Caco-2 (cell line): ENCODE data around the gene PPP2R2D. TPM values are rescaled to one million over a fixed set of nuclear protein-coding genes. Genes with fewer than 3 reads are reported as not detected.

Source experiments
- BruUV-seq: library from RNA; stranded (reverse); fragments of 400-500 nt; replicated peaks from 2 replicates; lab custom pipeline; 2021; lab: Mats Ljungman, UMichigan
- CTCF ChIA-PET: fragments of 300-600 bp; sonication (Branson Sonifier 250); formaldehyde crosslinking; loops from one replicate; lab custom pipeline; 2022; ENCODE audit warnings: antibody characterized with exemption; lab: Charles Lee
- POLR2A ChIA-PET: fragments of 300-600 bp; sonication (Branson Sonifier 250); formaldehyde crosslinking; loops from one replicate; lab custom pipeline; 2022; ENCODE audit warnings: antibody characterized with exemption; lab: Charles Lee
- DNase-seq, 2 experiments: peaks; one replicate each; pipeline versions ENCODE4 v3.0.0 to v3.0.0-alpha.2; 2020 to 2022
- H3K27me3 ChIP-seq: replicated peaks from 2 replicates; pipeline ENCODE4 v1.6.0; 2011; ENCODE audit warnings: low read length; ENCODE audit not compliant: control insufficient read depth, insufficient read depth
- H3K36me3 ChIP-seq: 2 replicates; pipeline ENCODE4 v1.5.1; 2011; ENCODE audit warnings: low read length; ENCODE audit not compliant: control insufficient read depth, insufficient read depth
- H3K4me1 ChIP-seq: fragments of 250-450 bp; sonication (Bioruptor Pico); 2 replicates; pipeline ENCODE4 v1.5.1; 2020; ENCODE audit warnings: mild to moderate bottlenecking
- H3K4me3 ChIP-seq: 2 replicates; pipeline ENCODE4 v1.5.1; 2011; ENCODE audit warnings: low read depth, mild to moderate bottlenecking, control low read depth, low read length
- H3K9me3 ChIP-seq: fragments of 250-450 bp; sonication (Bioruptor Pico); 2 replicates; pipeline ENCODE4 v1.5.1; 2020; ENCODE audit warnings: mild to moderate bottlenecking, moderate library complexity
- H3K27ac Mint-ChIP-seq: one replicate; pipeline ENCODE4 v1.8.0; 2022; ENCODE audit warnings: mixed read lengths; ENCODE audit not compliant: unreplicated experiment
- H3K27me3 Mint-ChIP-seq: one replicate; pipeline ENCODE4 v1.8.0; 2022; ENCODE audit warnings: mixed read lengths; ENCODE audit not compliant: insufficient read depth, unreplicated experiment
- H3K36me3 Mint-ChIP-seq: one replicate; pipeline ENCODE4 v1.8.0; 2022; ENCODE audit warnings: mild to moderate bottlenecking, mixed read lengths; ENCODE audit not compliant: insufficient read depth, unreplicated experiment
- H3K4me1 Mint-ChIP-seq: one replicate; pipeline ENCODE4 v1.8.0; 2022; ENCODE audit warnings: low read depth, mixed read lengths; ENCODE audit not compliant: unreplicated experiment
- H3K4me3 Mint-ChIP-seq: one replicate; pipeline ENCODE4 v1.8.0; 2022; ENCODE audit warnings: mild to moderate bottlenecking, moderate library complexity, mixed read lengths; ENCODE audit not compliant: unreplicated experiment
- H3K9me3 Mint-ChIP-seq: one replicate; pipeline ENCODE4 v1.8.0; 2022; ENCODE audit warnings: mixed read lengths; ENCODE audit not compliant: unreplicated experiment
- intact Hi-C: fragments of 100-400 bp; cut with micrococcal nuclease; formaldehyde crosslinking; loops from one replicate; pipeline ENCODE4 v1.10.0; 2022; ENCODE audit not compliant: unreplicated experiment
- total RNA-seq: library from RNA; stranded (reverse); gene quantifications from 2 replicates; pipeline ENCODE4 v1.2.3, GENCODE V29; 2022
- TF ChIP-seq, protein P1 (sequence below), 2 experiments: fragments of 200-600 bp in 1 of 2; IDR thresholded peaks; 1 replicate in 1 of 2; 2 replicates in 1 of 2; pipeline versions ENCODE4 v1.5.1 to v1.8.0; 2011 to 2022; ENCODE audit warnings: antibody characterized with exemption in 1 of 2, control low read depth in 1 of 2, inconsistent platforms in 1 of 2, low read depth in 1 of 2, low read length in 1 of 2, mild to moderate bottlenecking in 1 of 2, moderate library complexity in 1 of 2; ENCODE audit not compliant: insufficient read depth in 1 of 2, severe bottlenecking in 1 of 2, unreplicated experiment in 1 of 2

PPP2R2D gene
- total RNA-seq, 1 experiment from 2014 or later: 34.4 TPM

DNA sequence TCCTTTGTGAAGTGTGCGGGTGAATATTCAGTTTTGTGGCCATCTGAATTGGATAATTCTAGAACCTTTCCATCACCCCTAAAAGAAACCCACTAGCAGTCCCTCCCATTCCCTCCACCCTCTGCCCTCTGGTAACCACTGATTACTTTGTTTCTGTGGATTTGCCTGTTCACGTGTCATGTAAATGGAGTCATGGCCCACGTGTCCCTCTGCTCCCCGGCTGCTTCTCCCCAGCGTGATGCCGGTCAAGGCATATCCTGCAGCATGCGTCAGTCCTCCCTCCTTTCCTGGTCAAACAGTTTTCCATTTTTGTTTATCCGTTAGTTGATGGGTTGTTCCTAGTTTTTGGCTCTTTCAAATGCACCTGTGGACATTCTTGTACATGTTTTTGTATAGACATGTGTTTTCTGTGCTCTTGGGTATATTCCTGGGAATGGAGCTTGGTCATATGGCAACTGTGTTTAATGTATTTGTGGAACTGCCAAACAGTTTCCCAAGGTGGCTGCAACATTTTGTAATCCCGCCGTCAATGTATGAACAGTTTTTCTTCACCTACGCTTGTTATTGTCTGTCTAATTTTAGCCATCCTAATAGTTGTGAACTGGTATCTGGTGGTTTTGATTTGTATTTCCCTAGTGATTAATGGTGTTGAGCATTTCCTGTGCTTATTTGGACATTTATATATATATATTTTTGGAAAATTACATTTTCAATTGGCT, 22.4 kb downstream of the PPP2R2D start:
- Mint-ChIP-seq H3K9me3 (no peaks in the 10 kb centered on the region), H3K36me3 (peaks cover 5% of the 10 kb centered on the region), H3K4me1 (peaks cover 13% of the 10 kb centered on the region), H3K4me3 (no peak overlapping the region), H3K27me3 (no peaks in the 10 kb centered on the region), H3K27ac (no peak overlapping the region)
- Histone ChIP-seq H3K4me1 (no peaks in the 10 kb centered on the region), H3K4me3 (no peak overlapping the region), H3K27me3 (no peaks in the 10 kb centered on the region), H3K36me3 (no peaks in the 10 kb centered on the region; the same call in 1 of the 2 replicates), H3K9me3 (peaks cover 6% of the 10 kb centered on the region; the same call in 1 of the 2 replicates)
- DNase-seq: no peak
- no TSS peak for BruUV-seq
- ChIA-PET CTCF (no interaction called here), POLR2A (no interaction called here)
- intact Hi-C loops: no loop called here
- TF ChIP-seq, protein P1, sequence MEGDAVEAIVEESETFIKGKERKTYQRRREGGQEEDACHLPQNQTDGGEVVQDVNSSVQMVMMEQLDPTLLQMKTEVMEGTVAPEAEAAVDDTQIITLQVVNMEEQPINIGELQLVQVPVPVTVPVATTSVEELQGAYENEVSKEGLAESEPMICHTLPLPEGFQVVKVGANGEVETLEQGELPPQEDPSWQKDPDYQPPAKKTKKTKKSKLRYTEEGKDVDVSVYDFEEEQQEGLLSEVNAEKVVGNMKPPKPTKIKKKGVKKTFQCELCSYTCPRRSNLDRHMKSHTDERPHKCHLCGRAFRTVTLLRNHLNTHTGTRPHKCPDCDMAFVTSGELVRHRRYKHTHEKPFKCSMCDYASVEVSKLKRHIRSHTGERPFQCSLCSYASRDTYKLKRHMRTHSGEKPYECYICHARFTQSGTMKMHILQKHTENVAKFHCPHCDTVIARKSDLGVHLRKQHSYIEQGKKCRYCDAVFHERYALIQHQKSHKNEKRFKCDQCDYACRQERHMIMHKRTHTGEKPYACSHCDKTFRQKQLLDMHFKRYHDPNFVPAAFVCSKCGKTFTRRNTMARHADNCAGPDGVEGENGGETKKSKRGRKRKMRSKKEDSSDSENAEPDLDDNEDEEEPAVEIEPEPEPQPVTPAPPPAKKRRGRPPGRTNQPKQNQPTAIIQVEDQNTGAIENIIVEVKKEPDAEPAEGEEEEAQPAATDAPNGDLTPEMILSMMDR (IDR thresholded peaks at IDR 0.05; ENCODE audit: insufficient read depth in 1 of 2, low read depth in 1 of 2, low read length in 1 of 2, severe bottlenecking in 1 of 2, unreplicated experiment in 1 of 2): no peak

DNA sequence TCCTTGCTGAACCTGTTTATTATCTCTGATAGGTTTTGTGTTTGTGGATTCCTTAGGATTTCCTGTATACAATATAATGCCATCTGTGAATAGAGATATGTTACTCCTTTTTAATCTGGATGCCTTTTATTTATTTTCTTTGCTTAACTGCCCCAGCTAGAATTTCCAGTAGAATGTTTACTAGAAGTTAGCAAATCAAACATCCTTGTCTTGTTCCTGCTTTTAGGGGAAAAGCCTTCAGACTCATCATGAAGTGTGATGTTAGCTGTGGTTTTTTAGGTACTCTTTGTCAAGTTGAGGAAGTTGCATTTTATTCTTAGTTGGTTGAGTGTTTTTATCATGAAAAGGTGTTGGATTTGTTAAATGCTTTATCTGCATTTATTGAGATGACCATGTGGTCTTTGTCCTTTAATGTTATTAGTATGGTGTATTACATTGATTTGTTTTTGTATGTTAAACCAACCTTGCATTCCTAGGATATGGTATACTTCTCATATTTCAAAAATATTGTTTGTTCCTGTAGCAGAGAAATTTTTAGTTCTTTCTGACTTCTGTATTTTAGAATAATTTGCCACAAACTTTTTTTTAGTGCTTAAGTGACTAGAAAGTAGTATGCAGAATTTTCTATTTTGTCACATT, 24.3 kb downstream of the PPP2R2D start:
- Histone ChIP-seq H3K4me1 (no peaks in the 10 kb centered on the region), H3K27me3 (no peaks in the 10 kb centered on the region), H3K9me3 (peaks cover 6% of the 10 kb centered on the region; the same call in 1 of the 2 replicates), H3K36me3 (no peaks in the 10 kb centered on the region; the same call in 1 of the 2 replicates), H3K4me3 (no peak overlapping the region)
- Mint-ChIP-seq H3K36me3 (peaks cover 14% of the 10 kb centered on the region), H3K27me3 (no peaks in the 10 kb centered on the region), H3K4me1 (peaks cover 14% of the 10 kb centered on the region), H3K4me3 (no peak overlapping the region), H3K9me3 (no peaks in the 10 kb centered on the region), H3K27ac (no peak overlapping the region)
- BruUV-seq: no TSS peak
- intact Hi-C loops: no loop called here
- ChIA-PET POLR2A (no interaction called here), CTCF (no interaction called here)
- DNase-seq: no peak
- TF ChIP-seq, protein P1 (IDR thresholded peaks at IDR 0.05; ENCODE audit: insufficient read depth in 1 of 2, low read depth in 1 of 2, low read length in 1 of 2, severe bottlenecking in 1 of 2, unreplicated experiment in 1 of 2): no peak

DNA sequence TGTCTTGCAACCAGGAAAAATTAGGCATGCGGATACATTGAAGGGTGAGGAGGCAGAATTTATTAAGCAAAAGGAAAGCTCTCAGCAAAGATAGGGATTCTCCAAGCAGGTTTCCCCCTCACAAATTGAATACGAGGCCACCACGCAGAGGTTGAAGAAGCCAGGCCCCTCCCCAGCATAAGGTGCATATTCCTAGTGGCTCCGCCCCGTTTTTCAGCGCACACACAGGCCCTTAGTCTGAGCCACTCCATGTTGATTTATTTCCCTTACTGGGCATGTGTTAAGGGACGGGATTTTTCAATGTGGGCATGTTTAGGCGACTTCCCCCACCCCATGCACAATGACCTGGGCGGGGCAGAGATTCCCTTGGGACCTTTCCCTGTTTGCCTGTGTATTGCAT, 24.9 kb downstream of the PPP2R2D start:
- Mint-ChIP-seq H3K4me1 (peaks cover 14% of the 10 kb centered on the region), H3K36me3 (peaks cover 18% of the 10 kb centered on the region), H3K27ac (no peak overlapping the region), H3K4me3 (no peak overlapping the region), H3K27me3 (no peaks in the 10 kb centered on the region), H3K9me3 (no peaks in the 10 kb centered on the region)
- TF ChIP-seq, protein P1 (IDR thresholded peaks at IDR 0.05; ENCODE audit: insufficient read depth in 1 of 2, low read depth in 1 of 2, low read length in 1 of 2, severe bottlenecking in 1 of 2, unreplicated experiment in 1 of 2): no peak
- H3K9me3 ChIP-seq: peaks cover 6% of the 10 kb centered on the region; the same call in 1 of the 2 replicates
- no peak for DNase-seq
- intact Hi-C loops: no loop called here
- CTCF ChIA-PET: no interaction called here
- H3K27me3 ChIP-seq: no peaks in the 10 kb centered on the region
- BruUV-seq: no TSS peak
- H3K4me3 ChIP-seq: no peak overlapping the region
- POLR2A ChIA-PET: no interaction called here
- no peaks in the 10 kb centered on the region; the same call in 1 of the 2 replicates for H3K36me3 ChIP-seq
- no peaks in the 10 kb centered on the region for H3K4me1 ChIP-seq
